Stimulated activated CD8-positive, alpha-beta memory T cell treated with anti-CD3 and anti-CD28 coated beads, Interleukin-15, amount 100 ng/mL, for 1 hour (primary cell): ENCODE data around the gene ZNF687.

Experiments used
- DNase-seq: peaks from one replicate; pipeline ENCODE4 v3.0.0-alpha.2; 2020; ENCODE audit warnings: low read depth

The ZNF687 gene

GRCh38 chr1:151312411-151312810 is 30.3 kb downstream of the ZNF687 start:
- DNase-seq, result no peak

- DNase-seq, result no peak
Measured at GRCh38 chr1:151312826-151313225, 30.7 kb downstream of the ZNF687 start.

DNA sequence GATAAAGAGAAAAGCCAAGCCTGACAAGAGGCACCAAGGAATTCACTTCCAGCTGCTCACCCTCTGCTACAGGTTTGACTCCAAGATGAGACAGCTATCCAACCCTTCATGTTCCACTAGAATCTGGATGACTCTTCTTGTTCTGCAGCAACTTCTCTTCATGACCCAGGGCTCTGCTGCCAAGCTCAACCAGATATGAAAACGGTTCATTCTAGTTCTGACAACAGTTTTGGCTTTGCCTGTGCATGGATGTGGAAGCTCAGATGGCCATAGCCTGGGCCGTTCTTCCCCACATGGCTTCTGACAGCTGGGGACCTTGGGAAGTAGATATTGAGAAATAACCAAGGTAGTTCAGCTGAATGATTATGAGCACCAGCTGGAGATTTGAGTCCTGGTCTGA is 31.4 kb downstream of the ZNF687 start:
- DNase-seq, result no peak

DNA sequence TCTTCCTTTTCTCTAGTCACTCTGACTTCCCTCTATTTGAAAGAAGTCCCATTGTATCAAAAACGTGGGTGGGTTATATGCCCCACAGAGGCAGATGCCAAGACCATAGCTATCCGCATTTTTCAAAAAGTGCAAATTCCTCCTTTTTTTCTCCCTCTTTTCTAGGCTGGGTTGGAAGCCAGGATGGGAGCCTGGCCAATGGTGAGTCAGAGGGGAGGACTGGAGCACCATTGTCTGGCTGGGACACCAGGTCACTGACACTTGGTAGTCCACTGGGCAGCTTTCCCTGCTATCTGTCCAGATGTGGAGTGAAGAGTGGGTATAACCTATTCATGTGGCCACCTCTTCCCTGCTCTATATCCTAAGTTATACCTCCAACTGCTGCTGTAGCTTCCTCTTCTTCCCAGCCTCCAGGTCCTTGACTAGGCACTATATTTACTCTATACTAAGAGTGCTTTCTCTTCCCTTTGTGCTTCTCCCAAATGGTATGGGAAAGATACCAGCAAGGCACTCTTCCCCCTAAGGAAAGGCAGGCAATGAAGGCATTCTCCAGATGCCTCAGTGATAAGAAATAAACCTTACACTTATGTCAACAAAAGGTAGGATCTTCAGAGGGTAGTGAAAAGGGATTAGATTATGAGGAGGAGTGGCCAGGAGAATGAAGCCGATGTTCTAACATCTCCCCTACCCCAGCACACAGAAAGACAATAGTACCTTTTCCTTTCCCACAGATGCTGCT is 32.2 kb downstream of the ZNF687 start:
- no peak for DNase-seq

- DNase-seq, result no peak
Measured at GRCh38 chr1:151315565-151316235, 33.6 kb downstream of the ZNF687 start.

- no peak for DNase-seq
Measured at GRCh38 chr1:151318975-151319374, 36.9 kb downstream of the ZNF687 start.

GRCh38 chr1:151324390-151324930 is 42.4 kb downstream of the ZNF687 start:
- DNase-seq, result no peak

DNA sequence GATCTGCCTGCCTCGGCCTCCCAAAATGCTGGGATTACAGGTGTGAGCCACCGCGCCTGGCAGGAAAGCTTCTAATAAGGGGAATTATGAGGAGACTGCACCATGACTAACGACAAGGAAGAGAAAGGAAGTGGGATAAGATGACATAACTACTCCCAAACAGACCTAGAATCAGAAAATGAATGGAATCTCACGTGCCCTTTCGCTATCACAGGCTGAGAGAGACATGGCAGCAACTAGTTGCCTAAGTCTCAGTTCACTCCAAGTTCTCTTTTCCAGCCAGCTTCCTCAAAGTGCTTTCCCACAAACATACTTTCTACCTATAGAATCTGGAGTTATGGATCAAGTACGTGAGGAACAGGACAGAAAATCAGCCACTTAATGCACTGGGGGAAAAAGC is 43.1 kb downstream of the ZNF687 start:
- no peak for DNase-seq

- no peak for DNase-seq
Measured at GRCh38 chr1:151325646-151326429, 43.7 kb downstream of the ZNF687 start.

- DNase-seq, result peak; percentile 22
Measured at GRCh38 chr1:151326619-151327222, 44.6 kb downstream of the ZNF687 start.

- peak; percentile 77 for DNase-seq
Measured at GRCh38 chr1:151327223-151327902, 45.3 kb downstream of the ZNF687 start, which contains the start of gene PI4KB. PI4KB (minus strand) TSS chr1:151327416; CDS start chr1:151316481, 10,935 bp downstream.

- no peak for DNase-seq
Measured at GRCh38 chr1:151327903-151328674, 46.0 kb downstream of the ZNF687 start.

- DNase-seq, result no peak
Measured at GRCh38 chr1:151334822-151335221, 52.7 kb downstream of the ZNF687 start.

DNA sequence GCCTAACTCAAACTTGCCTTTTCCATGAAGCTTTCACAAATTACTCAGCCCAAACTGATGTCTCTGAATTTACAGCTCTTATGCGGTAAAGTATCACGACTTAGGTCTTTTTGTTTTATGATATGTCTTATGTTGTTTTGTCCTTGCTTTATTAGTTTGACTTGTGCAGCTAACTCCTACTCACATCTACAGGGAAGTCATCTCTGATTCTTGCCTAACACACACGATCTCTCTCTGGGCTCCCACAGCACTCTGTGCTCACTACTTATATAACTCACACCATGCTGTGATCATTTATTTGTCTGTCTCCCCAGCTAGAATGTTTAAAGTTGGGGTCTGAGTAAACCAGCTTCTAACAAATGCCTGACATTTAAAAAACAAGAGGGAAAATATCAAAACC is 54.5 kb downstream of the ZNF687 start:
- no peak for DNase-seq

- DNase-seq, result peak; percentile 10
Measured at GRCh38 chr1:151340870-151341754, 59.0 kb downstream of the ZNF687 start.
